Measurements from ENCODE around the gene RGS6. TPM values are rescaled to one million over a fixed set of nuclear protein-coding genes. Genes with fewer than 3 reads are reported as not detected.
A peak's percentile ranks its signal among the peaks of the same experiment; 100 is the strongest.

The RGS6 gene
- total RNA-seq, 4 donors from 2014 or later, result 0.54 to 9.1 (median 3.3) TPM

GRCh38 chr14:72126561-72126960 lies 194.3 kb downstream of the RGS6 start:
- Histone ChIP-seq H3K36me3 (no peaks in the 10 kb centered on the region), H3K4me1 (no peaks in the 10 kb centered on the region), H3K9me3 (no peaks in the 10 kb centered on the region), H3K27me3 (no peaks in the 10 kb centered on the region), H3K27ac (no peak overlapping the region), H3K4me3 (no peak overlapping the region)
- DNase-seq, result no peak
- TF ChIP-seq CTCF (IDR thresholded peaks at IDR 0.05) (no peak), POLR2A (IDR thresholded peaks at IDR 0.05) (no peak)

- TF ChIP-seq CTCF (IDR thresholded peaks at IDR 0.05), result no peak
- no peak for TF ChIP-seq POLR2A (IDR thresholded peaks at IDR 0.05)
- H3K36me3 ChIP-seq, result no peaks in the 10 kb centered on the region
- H3K4me3 ChIP-seq, result no peak overlapping the region
- H3K27ac ChIP-seq, result no peak overlapping the region
- H3K4me1 ChIP-seq, result no peaks in the 10 kb centered on the region
- no peak for DNase-seq
- H3K9me3 ChIP-seq, result no peaks in the 10 kb centered on the region
- H3K27me3 ChIP-seq, result no peaks in the 10 kb centered on the region
Observed at GRCh38 chr14:72128629-72129028, 196.4 kb downstream of the RGS6 start.

GRCh38 chr14:72129291-72129690 lies 197.1 kb downstream of the RGS6 start:
- peak in 1 of 3 donors; percentile 44 for DNase-seq
- no peak for TF ChIP-seq CTCF (IDR thresholded peaks at IDR 0.05)
- TF ChIP-seq POLR2A (IDR thresholded peaks at IDR 0.05), result no peak
- Histone ChIP-seq H3K4me3 (no peak overlapping the region), H3K27ac (peak overlapping the region in 1 of 4 donors; percentile 5), H3K4me1 (no peaks in the 10 kb centered on the region), H3K27me3 (no peaks in the 10 kb centered on the region), H3K36me3 (no peaks in the 10 kb centered on the region), H3K9me3 (no peaks in the 10 kb centered on the region)

- H3K36me3 ChIP-seq, result no peaks in the 10 kb centered on the region
- H3K4me1 ChIP-seq, result no peaks in the 10 kb centered on the region
- no peaks in the 10 kb centered on the region for H3K27me3 ChIP-seq
- TF ChIP-seq CTCF (IDR thresholded peaks at IDR 0.05), result no peak
- TF ChIP-seq POLR2A (IDR thresholded peaks at IDR 0.05), result no peak
- H3K4me3 ChIP-seq, result no peak overlapping the region
- no peak for DNase-seq
- H3K27ac ChIP-seq, result no peak overlapping the region
- no peaks in the 10 kb centered on the region for H3K9me3 ChIP-seq
Observed at GRCh38 chr14:72141084-72141483, 208.9 kb downstream of the RGS6 start.

- no peak for TF ChIP-seq POLR2A (IDR thresholded peaks at IDR 0.05)
- TF ChIP-seq CTCF (IDR thresholded peaks at IDR 0.05), result no peak
- DNase-seq, result no peak
- H3K27ac ChIP-seq, result no peak overlapping the region
Observed at GRCh38 chr14:72142328-72142727, 210.1 kb downstream of the RGS6 start.

GRCh38 chr14:72146241-72146640 lies 214.0 kb downstream of the RGS6 start:
- H3K36me3 ChIP-seq, result no peaks in the 10 kb centered on the region
- no peaks in the 10 kb centered on the region for H3K4me1 ChIP-seq
- TF ChIP-seq CTCF (IDR thresholded peaks at IDR 0.05), result no peak
- no peak for TF ChIP-seq POLR2A (IDR thresholded peaks at IDR 0.05)
- no peaks in the 10 kb centered on the region for H3K27me3 ChIP-seq
- no peak overlapping the region for H3K27ac ChIP-seq
- no peaks in the 10 kb centered on the region for H3K9me3 ChIP-seq
- no peak for DNase-seq
- no peak overlapping the region for H3K4me3 ChIP-seq

More at GRCh38 chr14:72142328-72142727, 210.1 kb downstream of the RGS6 start:
- Histone ChIP-seq H3K9me3 (no peaks in the 10 kb centered on the region), H3K4me1 (no peaks in the 10 kb centered on the region), H3K4me3 (no peak overlapping the region), H3K27me3 (no peaks in the 10 kb centered on the region), H3K36me3 (no peaks in the 10 kb centered on the region)
